Measurements from ENCODE around the gene SH3RF3.

The SH3RF3 gene

GRCh38 chr2:109460553-109461324 lies 331.7 kb downstream of the SH3RF3 start:
- no peak for DNase-seq

GRCh38 chr2:109463236-109463635 lies 334.2 kb downstream of the SH3RF3 start:
- DNase-seq = no peak

GRCh38 chr2:109463891-109464290 lies 334.9 kb downstream of the SH3RF3 start:
- DNase-seq = no peak

- no peak for DNase-seq
These were observed 337.9 kb downstream of the SH3RF3 start for GRCh38 chr2:109466674-109467575.

GRCh38 chr2:109467701-109468100 lies 338.7 kb downstream of the SH3RF3 start:
- DNase-seq = no peak

GRCh38 chr2:109468893-109469292 lies 339.9 kb downstream of the SH3RF3 start:
- DNase-seq = no peak

GRCh38 chr2:109471658-109472057 lies 342.7 kb downstream of the SH3RF3 start:
- DNase-seq = no peak

GRCh38 chr2:109472331-109472959 lies 343.4 kb downstream of the SH3RF3 start:
- DNase-seq = no peak

- no peak for DNase-seq
These were observed 344.0 kb downstream of the SH3RF3 start for GRCh38 chr2:109472974-109473373.

- DNase-seq = no peak
These were observed 344.8 kb downstream of the SH3RF3 start for GRCh38 chr2:109473616-109474318.

GRCh38 chr2:109474319-109474825 lies 345.4 kb downstream of the SH3RF3 start:
- DNase-seq = no peak

- DNase-seq = no peak
These were observed 346.7 kb downstream of the SH3RF3 start for GRCh38 chr2:109475531-109476210.

GRCh38 chr2:109476641-109477441 lies 347.8 kb downstream of the SH3RF3 start:
- no peak for DNase-seq

GRCh38 chr2:109478906-109479493 lies 350.0 kb downstream of the SH3RF3 start:
- no peak for DNase-seq

- DNase-seq = no peak
These were observed 350.8 kb downstream of the SH3RF3 start for GRCh38 chr2:109479804-109480203.

GRCh38 chr2:109480486-109481195 lies 351.6 kb downstream of the SH3RF3 start:
- no peak for DNase-seq

GRCh38 chr2:109481196-109481555 lies 352.2 kb downstream of the SH3RF3 start:
- no peak for DNase-seq

- no peak for DNase-seq
These were observed 352.6 kb downstream of the SH3RF3 start for GRCh38 chr2:109481599-109481998.

- no peak for DNase-seq
These were observed 353.4 kb downstream of the SH3RF3 start for GRCh38 chr2:109482361-109482861.

All from stimulated activated naive CD4-positive, alpha-beta T cell treated with Interleukin-2 at 50 U/mL for 16 hours (primary cell).